ENCODE data around the gene GCA.

GCA gene

DNA sequence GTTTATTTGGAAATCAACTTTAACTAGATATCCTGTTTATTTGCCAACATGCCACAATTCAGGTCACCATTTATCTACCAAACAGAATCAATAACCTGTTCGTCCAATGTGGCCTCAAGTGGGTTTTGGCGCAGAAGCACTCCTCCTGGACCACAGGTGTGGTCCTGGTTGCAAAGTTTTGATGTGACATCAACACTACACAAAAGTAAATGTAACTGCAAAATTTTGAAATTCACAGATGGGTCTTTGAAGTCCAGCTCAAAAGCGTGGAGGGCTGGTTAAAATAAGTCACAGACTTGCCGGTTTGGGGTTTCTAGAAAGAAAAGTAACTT is 474 bp upstream of the GCA start:
- no peak for TF ChIP-seq POLR2A (IDR thresholded peaks at IDR 0.05; ENCODE audit: extremely low read depth, insufficient read length)
- TF ChIP-seq, protein P1, sequence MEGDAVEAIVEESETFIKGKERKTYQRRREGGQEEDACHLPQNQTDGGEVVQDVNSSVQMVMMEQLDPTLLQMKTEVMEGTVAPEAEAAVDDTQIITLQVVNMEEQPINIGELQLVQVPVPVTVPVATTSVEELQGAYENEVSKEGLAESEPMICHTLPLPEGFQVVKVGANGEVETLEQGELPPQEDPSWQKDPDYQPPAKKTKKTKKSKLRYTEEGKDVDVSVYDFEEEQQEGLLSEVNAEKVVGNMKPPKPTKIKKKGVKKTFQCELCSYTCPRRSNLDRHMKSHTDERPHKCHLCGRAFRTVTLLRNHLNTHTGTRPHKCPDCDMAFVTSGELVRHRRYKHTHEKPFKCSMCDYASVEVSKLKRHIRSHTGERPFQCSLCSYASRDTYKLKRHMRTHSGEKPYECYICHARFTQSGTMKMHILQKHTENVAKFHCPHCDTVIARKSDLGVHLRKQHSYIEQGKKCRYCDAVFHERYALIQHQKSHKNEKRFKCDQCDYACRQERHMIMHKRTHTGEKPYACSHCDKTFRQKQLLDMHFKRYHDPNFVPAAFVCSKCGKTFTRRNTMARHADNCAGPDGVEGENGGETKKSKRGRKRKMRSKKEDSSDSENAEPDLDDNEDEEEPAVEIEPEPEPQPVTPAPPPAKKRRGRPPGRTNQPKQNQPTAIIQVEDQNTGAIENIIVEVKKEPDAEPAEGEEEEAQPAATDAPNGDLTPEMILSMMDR (IDR thresholded peaks at IDR 0.05; ENCODE audit: low read depth, low read length), result no peak
- TF ChIP-seq, protein P2, sequence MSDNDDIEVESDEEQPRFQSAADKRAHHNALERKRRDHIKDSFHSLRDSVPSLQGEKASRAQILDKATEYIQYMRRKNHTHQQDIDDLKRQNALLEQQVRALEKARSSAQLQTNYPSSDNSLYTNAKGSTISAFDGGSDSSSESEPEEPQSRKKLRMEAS (IDR thresholded peaks at IDR 0.05; ENCODE audit: low read depth, low read length), result no peak
- no peak for DNase-seq (ENCODE audit: low read depth)
- peak overlapping the region; percentile 83 for H3K4me3 ChIP-seq (ENCODE audit: low read depth, low read length)

DNA sequence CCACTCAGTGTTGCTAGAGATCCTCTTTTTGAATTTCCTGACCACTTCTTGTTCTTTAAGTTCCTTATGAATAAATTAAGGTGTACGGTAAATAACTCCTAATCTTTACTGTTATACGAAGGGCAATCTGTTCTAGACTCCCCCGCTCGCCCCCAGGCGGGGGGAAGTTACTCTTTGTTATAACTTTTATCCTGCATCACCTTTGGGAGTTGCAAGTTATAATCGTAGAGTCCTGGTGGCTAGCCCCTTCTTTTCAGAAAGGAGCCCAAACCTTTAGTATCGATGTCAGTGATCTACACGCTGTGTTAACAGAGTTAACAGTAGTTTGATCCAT is 652 bp downstream of the GCA start:
- TF ChIP-seq MYC (IDR thresholded peaks at IDR 0.05; ENCODE audit: low read depth, low read length), result no peak
- TF ChIP-seq POLR2A (IDR thresholded peaks at IDR 0.05; ENCODE audit: extremely low read depth, insufficient read length), result no peak
- TF ChIP-seq, protein P1 (IDR thresholded peaks at IDR 0.05; ENCODE audit: low read depth, low read length), result no peak
- TF ChIP-seq, protein P2 (IDR thresholded peaks at IDR 0.05; ENCODE audit: low read depth, low read length), result no peak
- H3K4me3 ChIP-seq (ENCODE audit: low read depth, low read length), result peak overlapping the region; percentile 83
- DNase-seq (ENCODE audit: low read depth), result no peak

DNA sequence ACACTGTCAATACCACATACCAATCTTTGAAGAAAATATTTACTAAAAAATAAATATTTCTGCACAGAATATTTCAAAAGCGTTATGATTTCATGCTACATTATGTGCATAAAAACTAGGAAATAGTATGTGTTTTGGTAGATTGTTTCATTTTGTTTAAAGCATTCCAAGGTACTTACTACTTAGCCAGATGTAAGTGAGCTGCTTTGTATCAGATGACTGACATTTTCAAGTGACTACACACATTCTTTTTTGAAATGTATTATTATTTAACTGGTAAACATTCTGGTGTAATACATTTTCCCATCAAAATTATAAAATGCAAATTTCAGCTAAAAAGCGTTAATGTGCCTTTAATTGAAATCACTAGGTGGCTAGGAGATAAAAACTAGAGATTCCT is 21.5 kb downstream of the GCA start:
- DNase-seq (ENCODE audit: low read depth), result no peak
- TF ChIP-seq, protein P2 (IDR thresholded peaks at IDR 0.05; ENCODE audit: low read depth, low read length), result no peak
- TF ChIP-seq, protein P1 (IDR thresholded peaks at IDR 0.05; ENCODE audit: low read depth, low read length), result no peak
- no peak for TF ChIP-seq MYC (IDR thresholded peaks at IDR 0.05; ENCODE audit: low read depth, low read length)
- TF ChIP-seq POLR2A (IDR thresholded peaks at IDR 0.05; ENCODE audit: extremely low read depth, insufficient read length), result no peak
- no peak overlapping the region for H3K4me3 ChIP-seq (ENCODE audit: low read depth, low read length)

DNA sequence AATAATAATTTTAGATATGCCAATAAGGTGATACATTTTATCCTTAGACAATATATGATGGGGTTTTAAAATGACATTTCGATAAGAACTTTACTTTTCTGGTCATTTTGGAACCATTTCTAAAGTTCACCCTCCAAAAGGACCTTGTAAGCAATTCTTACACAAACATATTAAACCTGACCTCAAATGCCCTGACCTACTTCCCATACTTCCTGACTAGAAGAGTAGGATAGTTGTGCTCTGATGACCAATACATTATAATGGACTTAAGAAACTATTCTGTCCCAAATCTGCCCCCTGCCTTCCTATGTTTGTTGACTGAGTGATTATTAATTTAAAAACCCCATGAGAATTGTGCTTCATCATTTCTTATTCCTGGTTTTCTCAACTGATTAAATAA is 24.6 kb downstream of the GCA start:
- H3K4me3 ChIP-seq (ENCODE audit: low read depth, low read length), result no peak overlapping the region
- no peak for DNase-seq (ENCODE audit: low read depth)
- TF ChIP-seq, protein P1 (IDR thresholded peaks at IDR 0.05; ENCODE audit: low read depth, low read length), result no peak
- TF ChIP-seq, protein P2 (IDR thresholded peaks at IDR 0.05; ENCODE audit: low read depth, low read length), result no peak
- TF ChIP-seq MYC (IDR thresholded peaks at IDR 0.05; ENCODE audit: low read depth, low read length) (no peak), POLR2A (IDR thresholded peaks at IDR 0.05; ENCODE audit: extremely low read depth, insufficient read length) (no peak)

DNA sequence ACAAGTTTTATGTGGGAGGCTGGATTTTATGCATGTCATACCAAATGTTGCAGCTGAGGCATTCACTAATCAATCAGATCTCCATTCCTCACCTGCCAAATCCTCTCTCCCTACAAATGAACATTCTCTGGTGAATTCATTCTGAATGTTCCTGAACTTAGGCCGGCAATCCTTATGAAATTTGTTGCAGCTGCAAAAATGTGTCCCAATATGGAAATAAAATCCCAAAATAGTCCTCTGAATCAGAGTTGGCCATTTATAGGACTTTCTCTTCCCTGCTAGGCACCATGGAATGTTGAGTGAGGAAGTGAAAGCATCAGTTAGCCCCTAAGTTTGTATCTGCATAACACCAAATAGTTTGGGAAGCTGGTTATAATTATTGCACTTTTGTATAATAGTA is 25.6 kb downstream of the GCA start:
- no peak for DNase-seq (ENCODE audit: low read depth)
- TF ChIP-seq MYC (IDR thresholded peaks at IDR 0.05; ENCODE audit: low read depth, low read length) (no peak), POLR2A (IDR thresholded peaks at IDR 0.05; ENCODE audit: extremely low read depth, insufficient read length) (no peak)
- TF ChIP-seq, protein P1 (IDR thresholded peaks at IDR 0.05; ENCODE audit: low read depth, low read length), result no peak
- TF ChIP-seq, protein P2 (IDR thresholded peaks at IDR 0.05; ENCODE audit: low read depth, low read length), result no peak
- no peak overlapping the region for H3K4me3 ChIP-seq (ENCODE audit: low read depth, low read length)

DNA sequence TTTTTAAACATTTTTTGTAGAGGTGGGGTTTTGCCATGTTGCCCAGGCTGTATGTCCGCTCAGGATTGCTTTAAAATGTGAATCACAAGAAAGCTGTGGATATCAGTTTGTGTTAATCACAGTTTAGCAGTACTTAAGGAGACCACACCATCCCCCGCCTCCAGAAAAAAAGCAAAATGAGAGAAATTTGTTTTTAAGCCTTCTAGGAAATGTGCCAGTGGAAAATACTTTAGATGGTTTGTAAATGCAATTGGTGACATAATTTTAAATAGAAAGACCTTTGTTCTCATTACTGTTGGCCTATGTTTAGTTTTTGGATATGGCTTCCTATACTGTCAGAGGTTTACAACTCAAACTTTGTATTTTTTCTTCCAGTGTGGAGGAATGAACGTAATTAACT is 27.0 kb downstream of the GCA start:
- TF ChIP-seq, protein P1 (IDR thresholded peaks at IDR 0.05; ENCODE audit: low read depth, low read length), result no peak
- TF ChIP-seq MYC (IDR thresholded peaks at IDR 0.05; ENCODE audit: low read depth, low read length), result no peak
- TF ChIP-seq POLR2A (IDR thresholded peaks at IDR 0.05; ENCODE audit: extremely low read depth, insufficient read length), result no peak
- TF ChIP-seq, protein P2 (IDR thresholded peaks at IDR 0.05; ENCODE audit: low read depth, low read length), result no peak
- H3K4me3 ChIP-seq (ENCODE audit: low read depth, low read length), result no peak overlapping the region
- DNase-seq (ENCODE audit: low read depth), result no peak
